GM21717 (cell line): ENCODE measurements around the gene CX3CR1.
"Not testable (repeated sequence)": the region's sequence is repeated elsewhere in the genome, so short reads cannot be mapped to it uniquely, and the experiment has no call there.

Source experiments
- ATAC-seq: cut with Tn5 transposase; IDR thresholded peaks from one replicate; pipeline ENCODE4 v1.9.1; 2021; ENCODE audit warnings: mild to moderate bottlenecking, moderate library complexity; ENCODE audit not compliant: unreplicated experiment

The CX3CR1 gene

DNA sequence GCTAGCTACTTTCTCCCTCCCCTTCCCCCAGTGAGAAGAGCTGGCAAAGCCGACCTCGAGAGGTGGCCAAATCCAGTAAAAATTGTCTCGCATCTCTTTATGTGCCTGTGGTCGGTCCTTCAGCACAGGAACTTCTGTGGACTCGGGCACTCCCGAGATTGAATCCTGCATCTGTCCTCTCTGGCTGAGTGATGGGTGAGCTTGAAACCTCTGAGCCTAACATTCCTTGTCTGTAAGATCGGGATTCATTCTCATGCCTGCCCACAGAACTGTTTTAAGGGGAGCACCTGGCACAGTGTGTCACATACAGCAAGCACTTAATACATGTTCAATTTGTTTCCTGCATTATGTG is 11.3 kb downstream of the CX3CR1 start:
- no peak for ATAC-seq

- peak; percentile 49 for ATAC-seq
These were observed 11.9 kb downstream of the CX3CR1 start for GRCh38 chr3:39267631-39268548.

DNA sequence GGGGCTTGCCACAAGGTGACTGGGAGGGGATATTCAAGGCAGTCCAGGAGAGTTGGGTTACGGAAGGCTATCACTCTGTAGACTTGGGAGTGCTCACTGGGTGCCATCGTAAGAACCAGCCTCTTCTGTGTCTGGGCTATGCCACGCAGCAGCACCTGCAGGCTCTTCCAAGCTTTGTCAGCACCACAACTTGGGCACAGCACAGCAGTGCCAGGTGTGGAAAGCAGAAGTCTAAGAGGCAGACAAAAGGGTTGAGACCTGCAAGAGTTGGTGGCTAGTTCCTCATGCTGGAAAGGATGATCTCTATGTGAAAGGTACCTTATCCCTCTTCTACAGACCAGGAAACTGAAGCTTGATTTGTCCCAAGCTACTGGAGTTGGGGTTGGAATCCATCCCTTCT is 15.8 kb downstream of the CX3CR1 start:
- no peak for ATAC-seq

DNA sequence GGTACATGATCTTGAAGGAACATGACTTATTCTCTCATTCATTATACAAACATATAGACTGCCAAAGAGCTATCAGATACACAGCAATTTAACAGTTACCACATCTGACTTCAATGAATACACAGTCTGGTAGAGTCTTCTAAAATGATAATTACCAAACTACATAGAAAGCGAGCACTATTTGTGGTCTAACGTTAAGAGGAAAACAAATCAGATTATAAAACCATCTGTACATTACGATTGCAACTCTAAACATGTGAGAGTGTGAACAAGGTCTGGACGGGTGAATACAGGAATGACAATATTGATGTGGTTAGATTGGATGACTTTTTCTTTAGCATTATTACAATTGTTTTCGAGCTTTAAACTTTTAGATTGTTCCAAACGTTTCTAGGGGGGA is 16.3 kb downstream of the CX3CR1 start:
- ATAC-seq, result no peak

DNA sequence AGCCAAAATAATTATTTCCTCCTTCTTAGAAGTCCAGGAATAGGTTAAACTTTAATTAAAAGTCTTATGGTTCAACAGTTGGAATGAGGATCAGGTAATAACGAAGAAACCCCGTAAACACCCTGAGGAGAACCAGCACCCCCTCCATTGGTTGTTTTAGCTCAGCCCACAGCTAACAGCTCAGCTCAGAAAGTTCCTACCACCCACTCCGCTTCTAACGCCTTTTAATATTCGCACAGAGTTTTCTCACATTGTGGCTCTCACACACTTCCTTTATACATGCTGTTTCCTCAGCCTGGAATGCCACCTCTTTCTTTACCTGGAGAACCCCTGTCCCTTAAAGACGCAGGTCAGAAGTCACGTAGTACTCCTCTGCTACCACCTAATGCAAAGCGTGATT is 17.0 kb downstream of the CX3CR1 start:
- no peak for ATAC-seq

GRCh38 chr3:39261726-39262125 is 18.1 kb downstream of the CX3CR1 start:
- ATAC-seq, result no peak

- ATAC-seq, result peak; percentile 43
These were observed 18.9 kb downstream of the CX3CR1 start for GRCh38 chr3:39260957-39261356.

DNA sequence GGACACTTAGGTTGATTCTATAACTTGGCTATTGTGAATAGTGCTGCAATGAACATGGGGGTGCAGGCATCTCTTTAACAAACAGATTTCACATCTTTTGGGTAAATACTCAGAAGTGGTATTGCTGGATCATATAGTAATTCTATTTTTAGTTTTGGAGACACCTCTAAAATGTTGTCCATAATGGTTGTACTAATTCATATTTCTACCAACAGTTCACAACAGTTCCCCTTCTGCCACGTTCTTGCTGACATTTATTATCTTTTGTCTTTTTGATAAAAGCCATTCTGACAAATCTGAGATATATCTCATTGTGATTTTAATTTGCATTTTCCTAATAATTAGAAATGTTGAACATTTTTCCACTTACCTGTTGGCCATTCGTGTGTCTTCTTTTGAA is 19.5 kb downstream of the CX3CR1 start:
- ATAC-seq, result no peak

GRCh38 chr3:39255503-39256325 is 24.1 kb downstream of the CX3CR1 start:
- ATAC-seq, result peak; percentile 99

GRCh38 chr3:39254806-39255449 is 24.9 kb downstream of the CX3CR1 start:
- no peak for ATAC-seq

GRCh38 chr3:39251576-39251975 is 28.3 kb downstream of the CX3CR1 start:
- no peak for ATAC-seq

- ATAC-seq, result no peak
These were observed 29.6 kb downstream of the CX3CR1 start for GRCh38 chr3:39250116-39250747.

DNA sequence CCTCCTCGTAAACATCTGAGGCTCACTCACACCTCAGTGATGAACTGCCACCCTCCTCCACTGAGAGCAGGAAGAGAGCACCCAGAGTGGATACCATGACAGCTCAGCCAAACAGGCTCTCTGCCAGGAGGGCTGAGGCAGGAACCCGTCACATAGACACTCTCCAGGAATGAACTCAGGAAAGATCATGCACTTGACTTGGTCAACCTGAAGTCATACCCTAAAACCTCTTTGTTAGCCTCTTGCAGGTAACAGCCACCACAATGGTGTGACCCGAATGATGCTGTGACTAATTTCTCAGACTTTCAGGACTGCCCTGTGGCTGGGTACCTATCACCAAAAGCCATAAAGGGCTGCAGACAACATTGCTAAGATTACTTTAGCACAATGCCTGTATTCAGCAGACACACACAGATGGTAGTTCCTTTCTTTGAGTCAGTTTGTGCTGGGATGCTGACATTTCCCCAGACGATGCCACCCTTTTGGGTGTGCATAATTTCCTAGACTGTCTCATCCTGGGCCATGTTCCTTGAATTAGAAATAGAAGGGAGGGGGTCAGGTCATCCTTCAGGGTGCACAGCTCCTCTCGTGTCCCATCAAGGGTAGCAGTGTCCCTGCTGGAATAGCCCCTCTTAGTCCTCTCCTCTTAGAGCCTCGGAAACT is 30.3 kb downstream of the CX3CR1 start:
- no peak for ATAC-seq

DNA sequence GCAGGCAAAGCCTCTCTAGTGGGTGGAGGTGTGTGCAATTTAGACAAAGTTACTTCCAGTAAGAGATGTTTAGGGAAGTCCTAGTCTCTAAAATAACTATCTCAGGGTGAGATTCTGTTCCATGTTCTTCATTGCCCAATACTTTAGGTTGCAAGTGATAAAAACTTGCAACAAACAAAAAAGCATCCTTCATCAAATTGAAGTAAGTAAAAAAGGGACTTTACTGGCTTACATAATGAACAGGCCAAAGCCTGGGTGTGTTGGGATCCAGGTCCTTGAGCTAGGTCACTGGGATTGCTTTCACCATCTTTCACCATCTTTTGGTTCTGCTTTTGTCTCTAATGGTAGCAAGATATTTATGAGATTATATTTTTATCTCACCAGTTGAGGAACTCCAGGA is 38.3 kb downstream of the CX3CR1 start:
- no peak for ATAC-seq

GRCh38 chr3:39237027-39237426 is 42.8 kb downstream of the CX3CR1 start:
- no peak for ATAC-seq

- ATAC-seq, result no peak
These were observed 45.2 kb downstream of the CX3CR1 start for GRCh38 chr3:39234651-39235050.

- ATAC-seq, result no peak
These were observed 47.0 kb downstream of the CX3CR1 start for GRCh38 chr3:39232859-39233258.

DNA sequence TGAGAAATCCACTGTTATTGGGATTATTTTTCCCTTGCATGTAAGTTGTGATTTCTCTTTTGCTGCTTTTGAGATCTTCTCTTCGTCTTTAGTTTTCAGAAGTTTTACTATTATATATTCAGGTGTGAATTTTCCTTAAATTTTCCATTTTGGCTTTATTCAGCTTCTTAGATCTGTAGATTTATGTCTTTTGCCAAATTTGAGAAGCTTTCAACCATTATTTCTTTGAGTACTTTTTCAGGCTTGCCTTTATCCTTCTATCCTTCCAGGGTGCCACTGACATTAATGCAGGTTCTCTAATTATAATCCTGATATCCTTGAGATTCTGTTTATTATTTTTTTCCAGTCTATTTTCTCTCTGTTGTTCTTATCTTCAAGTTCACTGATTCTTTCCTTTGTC is 49.4 kb downstream of the CX3CR1 start:
- ATAC-seq, result no peak

GRCh38 chr3:39228496-39228895 is 51.3 kb downstream of the CX3CR1 start:
- ATAC-seq, result no peak

DNA sequence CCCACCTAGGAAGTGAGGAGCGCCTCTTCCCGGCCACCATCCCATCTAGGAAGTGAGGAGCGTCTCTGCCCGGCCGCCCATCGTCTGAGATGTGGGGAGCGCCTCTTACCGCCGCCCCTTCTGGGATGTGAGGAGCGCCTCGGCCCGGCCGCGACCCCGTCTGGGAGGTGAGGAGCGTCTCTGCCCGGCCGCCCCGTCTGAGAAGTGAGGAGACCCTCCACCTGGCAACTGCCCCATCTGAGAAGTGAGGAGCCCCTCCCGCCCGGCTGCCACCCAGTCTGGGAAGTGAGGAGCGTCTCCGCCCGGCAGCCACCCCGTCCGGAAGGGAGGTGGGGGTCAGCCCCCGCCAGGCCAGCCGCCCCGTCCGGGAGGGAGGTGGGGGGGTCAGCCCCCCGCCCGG is 52.2 kb downstream of the CX3CR1 start:
- not testable (repeated sequence) for ATAC-seq
